GM23338 (cell line): ENCODE results near the gene FBXL20.

Experiments used
- CTCF ChIP-seq, 2 experiments: fragments of 200-600 bp in 1 of 2; sonication (generic) in 1 of 2; conservative IDR thresholded peaks; 2 replicates each; pipeline versions ENCODE4 v1.5.1 to v1.6.1; 2016 to 2017; ENCODE audit warnings: antibody characterized with exemption in 2 of 2, low read depth in 2 of 2, mild to moderate bottlenecking in 2 of 2, moderate library complexity in 1 of 2
- ETS1 ChIP-seq: IDR thresholded peaks from 2 replicates; pipeline ENCODE4 v1.6.1; 2016; ENCODE audit warnings: antibody characterized with exemption
- EZH2 ChIP-seq: fragments of 200-600 bp; sonication (generic); IDR thresholded peaks from one replicate; pipeline ENCODE4 v1.8.0; 2017; ENCODE audit warnings: antibody characterized with exemption, mild to moderate bottlenecking, low read depth; ENCODE audit not compliant: unreplicated experiment
- EZH2phosphoT487 ChIP-seq: fragments of 200-600 bp; sonication (generic); IDR thresholded peaks from one replicate; pipeline ENCODE4 v1.8.1; 2018; ENCODE audit warnings: antibody characterized with exemption; ENCODE audit not compliant: unreplicated experiment
- JUNB ChIP-seq: IDR thresholded peaks from one replicate; pipeline ENCODE4 v1.6.1; 2016; ENCODE audit warnings: antibody characterized with exemption; ENCODE audit not compliant: unreplicated experiment
- POLR2AphosphoS5 ChIP-seq: IDR thresholded peaks from 2 replicates; pipeline ENCODE4 v1.6.1; 2016; ENCODE audit warnings: antibody characterized with exemption, low read depth
- REST ChIP-seq: IDR thresholded peaks from one replicate; pipeline ENCODE4 v1.6.1; 2018; ENCODE audit warnings: antibody characterized with exemption; ENCODE audit not compliant: unreplicated experiment
- ZNF114 ChIP-seq: fragments of 250-450 bp; sonication (Bioruptor Pico); IDR thresholded peaks from 2 replicates; pipeline ENCODE4 v1.5.0; 2020; ENCODE audit warnings: mild to moderate bottlenecking, moderate library complexity
- ZNF331 ChIP-seq: fragments of 250-450 bp; sonication (Bioruptor Pico); IDR thresholded peaks from 2 replicates; pipeline ENCODE4 v1.5.0; 2020; ENCODE audit warnings: low read depth, mild to moderate bottlenecking, moderate library complexity

- TF ChIP-seq CTCF (conservative IDR thresholded peaks at IDR 0.05; ENCODE audit: low read depth in 2 of 2) = no peak
- TF ChIP-seq REST = no peak
- no peak for TF ChIP-seq EZH2phosphoT487
- TF ChIP-seq POLR2AphosphoS5 = no peak; the same call in 1 of the 2 replicates
- TF ChIP-seq EZH2 = no peak
- TF ChIP-seq ZNF114 = no peak
- no peak for TF ChIP-seq ETS1
- TF ChIP-seq ZNF331 = no peak
- no peak for TF ChIP-seq JUNB
Observed at GRCh38 chr17:39205112-39205526, 196.3 kb downstream of the FBXL20 start.
